HL-60 (cell line): ENCODE results near the gene PRCD.

ENCODE experiments used
- CTCF ChIP-seq: IDR thresholded peaks from one replicate; pipeline ENCODE4 v1.5.1; 2011; ENCODE audit warnings: low read length, control low read depth, inconsistent platforms; ENCODE audit not compliant: insufficient read depth
- GABPA ChIP-seq: IDR thresholded peaks from 2 replicates; pipeline ENCODE4 v1.6.1; 2012; ENCODE audit warnings: low read depth
- POLR2AphosphoS5 ChIP-seq: IDR thresholded peaks from 2 replicates; pipeline ENCODE4 v1.6.1; 2012; ENCODE audit warnings: low read depth
- TF ChIP-seq, protein P1 (sequence below): IDR thresholded peaks from 2 replicates; pipeline ENCODE4 v1.6.1; 2012; ENCODE audit warnings: low read depth; ENCODE audit not compliant: insufficient replicate concordance

- TF ChIP-seq CTCF, result no peak
- no peak for TF ChIP-seq POLR2AphosphoS5
- TF ChIP-seq, protein P1, sequence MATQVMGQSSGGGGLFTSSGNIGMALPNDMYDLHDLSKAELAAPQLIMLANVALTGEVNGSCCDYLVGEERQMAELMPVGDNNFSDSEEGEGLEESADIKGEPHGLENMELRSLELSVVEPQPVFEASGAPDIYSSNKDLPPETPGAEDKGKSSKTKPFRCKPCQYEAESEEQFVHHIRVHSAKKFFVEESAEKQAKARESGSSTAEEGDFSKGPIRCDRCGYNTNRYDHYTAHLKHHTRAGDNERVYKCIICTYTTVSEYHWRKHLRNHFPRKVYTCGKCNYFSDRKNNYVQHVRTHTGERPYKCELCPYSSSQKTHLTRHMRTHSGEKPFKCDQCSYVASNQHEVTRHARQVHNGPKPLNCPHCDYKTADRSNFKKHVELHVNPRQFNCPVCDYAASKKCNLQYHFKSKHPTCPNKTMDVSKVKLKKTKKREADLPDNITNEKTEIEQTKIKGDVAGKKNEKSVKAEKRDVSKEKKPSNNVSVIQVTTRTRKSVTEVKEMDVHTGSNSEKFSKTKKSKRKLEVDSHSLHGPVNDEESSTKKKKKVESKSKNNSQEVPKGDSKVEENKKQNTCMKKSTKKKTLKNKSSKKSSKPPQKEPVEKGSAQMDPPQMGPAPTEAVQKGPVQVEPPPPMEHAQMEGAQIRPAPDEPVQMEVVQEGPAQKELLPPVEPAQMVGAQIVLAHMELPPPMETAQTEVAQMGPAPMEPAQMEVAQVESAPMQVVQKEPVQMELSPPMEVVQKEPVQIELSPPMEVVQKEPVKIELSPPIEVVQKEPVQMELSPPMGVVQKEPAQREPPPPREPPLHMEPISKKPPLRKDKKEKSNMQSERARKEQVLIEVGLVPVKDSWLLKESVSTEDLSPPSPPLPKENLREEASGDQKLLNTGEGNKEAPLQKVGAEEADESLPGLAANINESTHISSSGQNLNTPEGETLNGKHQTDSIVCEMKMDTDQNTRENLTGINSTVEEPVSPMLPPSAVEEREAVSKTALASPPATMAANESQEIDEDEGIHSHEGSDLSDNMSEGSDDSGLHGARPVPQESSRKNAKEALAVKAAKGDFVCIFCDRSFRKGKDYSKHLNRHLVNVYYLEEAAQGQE, result no peak
- no peak for TF ChIP-seq GABPA
These were observed 47.1 kb downstream of the PRCD start for GRCh38 chr17:76586741-76587487.
